Measurements from ENCODE around the gene ENDOU.

- TF ChIP-seq EZH2 (IDR thresholded peaks at IDR 0.05; ENCODE audit: insufficient read depth, poor library complexity, severe bottlenecking) (no peak), EZH2phosphoT487 (IDR thresholded peaks at IDR 0.05; ENCODE audit: insufficient read depth, low read depth) (no peak)
Measured at GRCh38 chr12:47686645-47687240, 38.5 kb downstream of the ENDOU start.

Measured in GM23248 (cell line).